H1 (cell line): ENCODE results near the gene SLC1A7. TPM values are rescaled to one million over a fixed set of nuclear protein-coding genes. Genes with fewer than 3 reads are reported as not detected.

Experiments used
- CTCF ChIA-PET: fragments of 300-600 bp; sonication (Branson Sonifier 250); formaldehyde crosslinking; loops from one replicate; lab custom pipeline; 2021; ENCODE audit not compliant: partially characterized antibody; lab: Charles Lee
- POLR2A ChIA-PET: fragments of 300-600 bp; sonication (Branson Sonifier 250); formaldehyde crosslinking; loops from one replicate; lab custom pipeline; 2021; ENCODE audit warnings: inconsistent platforms; ENCODE audit not compliant: partially characterized antibody; lab: Charles Lee
- DNase-seq, 2 experiments: peaks; one replicate each; pipeline versions ENCODE4 v3.0.0 to v3.0.0-alpha.2; 2010 to 2022; ENCODE audit warnings: low spot score in 2 of 2, low read depth in 1 of 2, mixed read lengths in 1 of 2
- FAIRE-seq: peaks from 2 replicates; lab custom pipeline; 2011; peaks lifted over from hg19 to GRCh38; lab: Jason Lieb, UNC
- H2AFZ ChIP-seq: 2 replicates; pipeline ENCODE4 v1.8.1; 2012; ENCODE audit warnings: low read length, inconsistent platforms
- H2AK5ac ChIP-seq: 2 replicates; pipeline ENCODE4 v1.6.1; 2013; ENCODE audit warnings: low read depth, low read length
- H2BK120ac ChIP-seq: replicated peaks from 2 replicates; pipeline ENCODE3; 2013; ENCODE audit warnings: low read depth, low read length, inconsistent platforms
- H2BK12ac ChIP-seq: 2 replicates; pipeline ENCODE4 v1.6.1; 2013; ENCODE audit warnings: low read depth, low read length
- H2BK15ac ChIP-seq: 2 replicates; pipeline ENCODE4 v1.6.1; 2013; ENCODE audit warnings: low read length
- H2BK20ac ChIP-seq: 2 replicates; pipeline ENCODE4 v1.6.1; 2013; ENCODE audit warnings: low read length
- H2BK5ac ChIP-seq: 2 replicates; pipeline ENCODE4 v1.6.1; 2013; ENCODE audit warnings: low read depth, low read length
- H3K14ac ChIP-seq: 2 replicates; pipeline ENCODE4 v1.6.1; 2013; ENCODE audit warnings: inconsistent platforms; ENCODE audit not compliant: insufficient read length
- H3K18ac ChIP-seq: 2 replicates; pipeline ENCODE4 v1.6.1; 2013; ENCODE audit warnings: low read length; ENCODE audit errors: extremely low read depth
- H3K23ac ChIP-seq: 2 replicates; pipeline ENCODE4 v1.6.1; 2013; ENCODE audit warnings: inconsistent platforms; ENCODE audit not compliant: insufficient read length
- H3K23me2 ChIP-seq: 2 replicates; pipeline ENCODE4 v1.6.1; 2013; ENCODE audit warnings: low read depth, low read length
- H3K27ac ChIP-seq: 2 replicates; pipeline ENCODE4 v1.6.1; 2011; ENCODE audit warnings: low read depth, low read length, inconsistent platforms
- H3K27me3 ChIP-seq, 4 experiments: replicated peaks in 1 of 4; 1 replicate in 1 of 4; 2 replicates in 3 of 4; pipeline versions ENCODE4 v1.6.1 to v1.8.1; 2011 to 2013; ENCODE audit warnings: low read length in 3 of 4, mild to moderate bottlenecking in 3 of 4, inconsistent platforms in 2 of 4, mixed read lengths in 2 of 4, moderate library complexity in 1 of 4; ENCODE audit not compliant: control insufficient read depth in 3 of 4, insufficient read depth in 3 of 4; ENCODE audit errors: extremely low read depth in 1 of 4
- H3K36me3 ChIP-seq, 4 experiments: 2 replicates each; pipeline versions ENCODE4 v1.6.1 to v1.8.1; 2011 to 2013; ENCODE audit warnings: mild to moderate bottlenecking in 4 of 4, low read length in 3 of 4, moderate library complexity in 2 of 4, control low read depth in 1 of 4, inconsistent platforms in 1 of 4; ENCODE audit not compliant: insufficient read depth in 4 of 4, control insufficient read depth in 2 of 4
- H3K4ac ChIP-seq: replicated peaks from 2 replicates; pipeline ENCODE3; 2013; ENCODE audit warnings: low read length, low read depth, mixed read lengths, inconsistent platforms; ENCODE audit not compliant: insufficient read length
- H3K4me1 ChIP-seq, 4 experiments: replicated peaks in 1 of 4; 1 replicate in 1 of 4; 2 replicates in 3 of 4; pipeline versions ENCODE4 v1.6.1 to v1.8.1; 2011 to 2013; ENCODE audit warnings: low read length in 3 of 4, inconsistent platforms in 2 of 4, mixed read lengths in 1 of 4; ENCODE audit not compliant: insufficient read depth in 4 of 4, control insufficient read depth in 3 of 4
- H3K4me2 ChIP-seq, 2 experiments: 2 replicates each; pipeline versions ENCODE4 v1.6.1 to v1.8.1; 2011 to 2013; ENCODE audit warnings: low read depth in 2 of 2, low read length in 2 of 2, control low read depth in 1 of 2, inconsistent platforms in 1 of 2, mild to moderate bottlenecking in 1 of 2; ENCODE audit not compliant: insufficient read depth in 1 of 2
- H3K4me3 ChIP-seq, 4 experiments: fragments of 200-600, 300-600 bp in 1 of 4; sonication (generic), shearing (Covaris generic), sonication (Bioruptor Twin) in 1 of 4; 2 replicates each; pipeline versions ENCODE4 v1.5.1 to v1.8.1; 2011 to 2016; ENCODE audit warnings: low read length in 4 of 4, low read depth in 3 of 4, control low read depth in 2 of 4, inconsistent platforms in 2 of 4, mild to moderate bottlenecking in 2 of 4, mixed read lengths in 1 of 4, moderate library complexity in 1 of 4; ENCODE audit not compliant: insufficient read depth in 2 of 4; ENCODE audit errors: extremely low read depth in 1 of 4
- H3K56ac ChIP-seq: replicated peaks from 2 replicates; pipeline ENCODE3; 2013; ENCODE audit warnings: low read depth, mild to moderate bottlenecking, mixed read lengths, low read length, inconsistent platforms; ENCODE audit not compliant: insufficient read length
- H3K79me1 ChIP-seq: 2 replicates; pipeline ENCODE4 v1.6.1; 2013; ENCODE audit warnings: low read depth, low read length, control low read depth
- H3K79me2 ChIP-seq, 2 experiments: 2 replicates each; pipeline versions ENCODE4 v1.6.1 to v1.8.1; 2012 to 2013; ENCODE audit warnings: low read length in 2 of 2, mild to moderate bottlenecking in 2 of 2, inconsistent platforms in 1 of 2; ENCODE audit not compliant: insufficient read depth in 2 of 2, control insufficient read depth in 1 of 2
- H3K9ac ChIP-seq, 4 experiments: replicated peaks in 1 of 4; 1 replicate in 1 of 4; 2 replicates in 3 of 4; pipeline versions ENCODE4 v1.6.1 to v1.8.1; 2011 to 2013; ENCODE audit warnings: low read depth in 3 of 4, low read length in 3 of 4, control low read depth in 2 of 4, mild to moderate bottlenecking in 2 of 4, moderate library complexity in 2 of 4, inconsistent platforms in 1 of 4; ENCODE audit errors: extremely low read depth in 1 of 4
- H3K9me3 ChIP-seq, 2 experiments: 2 replicates each; pipeline versions ENCODE4 v1.6.1 to v1.8.1; 2012 to 2013; ENCODE audit warnings: mild to moderate bottlenecking in 2 of 2, moderate library complexity in 2 of 2, control low read depth in 1 of 2, inconsistent platforms in 1 of 2, low read depth in 1 of 2, low read length in 1 of 2, mixed read lengths in 1 of 2; ENCODE audit not compliant: insufficient read depth in 2 of 2
- H4K20me1 ChIP-seq, 2 experiments: replicated peaks in 1 of 2; 2 replicates each; pipeline versions ENCODE3 to v1.8.1; 2011 to 2013; ENCODE audit warnings: inconsistent platforms in 2 of 2, low read length in 2 of 2, mild to moderate bottlenecking in 1 of 2; ENCODE audit not compliant: insufficient read depth in 2 of 2, control insufficient read depth in 1 of 2
- H4K5ac ChIP-seq: 2 replicates; pipeline ENCODE4 v1.6.1; 2013; ENCODE audit warnings: low read length, low read depth, mixed read lengths, inconsistent platforms; ENCODE audit not compliant: insufficient read length
- H4K8ac ChIP-seq: 2 replicates; pipeline ENCODE4 v1.8.0; 2013; ENCODE audit warnings: mild to moderate bottlenecking, moderate library complexity, low read length, inconsistent platforms; ENCODE audit not compliant: insufficient read depth; ENCODE audit errors: extremely low read depth
- H4K91ac ChIP-seq: replicated peaks from 2 replicates; pipeline ENCODE3; 2013; ENCODE audit warnings: low read length, mixed read lengths, inconsistent platforms; ENCODE audit not compliant: insufficient read length
- BACH1 ChIP-seq: IDR thresholded peaks from 2 replicates; pipeline ENCODE4 v1.6.1; 2012; ENCODE audit warnings: low read length, improper control_type of control experiment
- CBX8 ChIP-seq: fragments of 300-800, 300-1000 bp; sonication (generic); IDR thresholded peaks from 2 replicates; pipeline ENCODE4 v1.7.1; 2016; ENCODE audit warnings: low read depth, low read length, borderline replicate concordance
- GTF2F1 ChIP-seq: IDR thresholded peaks from 2 replicates; pipeline ENCODE4 v1.6.1; 2012; ENCODE audit warnings: low read depth, low read length, improper control_type of control experiment, borderline replicate concordance
- JUND ChIP-seq: IDR thresholded peaks from 2 replicates; pipeline ENCODE4 v1.6.1; 2011; ENCODE audit warnings: mild to moderate bottlenecking, improper control_type of control experiment, low read length
- KDM1A ChIP-seq: fragments of 200-600, 300-600 bp; sonication (generic); IDR thresholded peaks from 2 replicates; pipeline ENCODE4 v1.7.1; 2016; ENCODE audit warnings: mild to moderate bottlenecking, low read length, borderline replicate concordance
- KDM5A ChIP-seq: fragments of 200-600 bp; IDR thresholded peaks from 2 replicates; pipeline ENCODE4 v1.7.1; 2012; ENCODE audit warnings: mild to moderate bottlenecking, low read length, inconsistent platforms, mixed read lengths
- SAP30 ChIP-seq: fragments of 300-600 bp; sonication (generic); IDR thresholded peaks from 2 replicates; pipeline ENCODE4 v1.7.1; 2012; ENCODE audit warnings: low read length, moderate library complexity, mild to moderate bottlenecking, inconsistent platforms; ENCODE audit not compliant: insufficient read depth, insufficient replicate concordance
- SIRT6 ChIP-seq: IDR thresholded peaks from one replicate; pipeline ENCODE4 v1.7.1; 2012; ENCODE audit warnings: low read length, inconsistent platforms
- SIX5 ChIP-seq: IDR thresholded peaks from 2 replicates; pipeline ENCODE4 v1.6.1; 2011; ENCODE audit warnings: mild to moderate bottlenecking, low read depth, low read length
- SP2 ChIP-seq: IDR thresholded peaks from 2 replicates; pipeline ENCODE4 v1.6.1; 2012; ENCODE audit warnings: mild to moderate bottlenecking, low read length, inconsistent platforms
- SP4 ChIP-seq: IDR thresholded peaks from 2 replicates; pipeline ENCODE4 v1.6.1; 2012; ENCODE audit warnings: low read length, inconsistent platforms
- SUZ12 ChIP-seq: fragments of 200-600 bp; sonication (generic); IDR thresholded peaks from 2 replicates; pipeline ENCODE4 v1.6.1; 2012; ENCODE audit warnings: mild to moderate bottlenecking, inconsistent platforms, low read length, moderate library complexity, mixed read lengths
- TAF7 ChIP-seq: optimal IDR thresholded peaks from 2 replicates; pipeline ENCODE3; 2011; ENCODE audit warnings: low read depth, mild to moderate bottlenecking, inconsistent platforms, low read length, moderate library complexity, borderline replicate concordance
- YY1 ChIP-seq: IDR thresholded peaks from 2 replicates; pipeline ENCODE4 v1.6.1; 2011; ENCODE audit warnings: low read depth, mild to moderate bottlenecking, low read length
- WGBS, 2 experiments: shearing (Covaris generic) in 1 of 2; methylation state at CpG; one replicate each; pipeline versions ENCODE4 v1.1.6 to v1.1.7; 2013 to 2015; ENCODE audit warnings: low lambda C conversion rate in 2 of 2, mixed read lengths in 2 of 2, inconsistent platforms in 1 of 2, low coverage in 1 of 2, missing lambda C conversion rate in 1 of 2; ENCODE audit not compliant: insufficient replicate concordance in 2 of 2, insufficient coverage in 1 of 2, insufficient read length in 1 of 2; ENCODE audit errors: extremely low coverage in 1 of 2, missing lambda C conversion rate in 1 of 2; 5-methylcytosine and 5-hydroxymethylcytosine counted together
- polyA plus RNA-seq, 7 experiments: library from polyadenylated mRNA; depleted of rRNA in 3 of 7; stranded (reverse) in 5 of 7; unstranded in 2 of 7; fragments of >200 nt in 5 of 7; fragments of 200-250 nt in 2 of 7; gene quantifications; 1 replicate in 5 of 7; 2 replicates in 1 of 7; 4 replicates in 1 of 7; pipeline versions ENCODE4 v1.2.1 to v1.2.3, GENCODE V29; 2011 to 2013; ENCODE audit warnings: missing spikeins in 2 of 7, mixed read lengths in 2 of 7
- total RNA-seq: library from RNA; stranded (reverse); fragmentation: NEBNext Ultra II Directional; extraction: Animal tissue kit (Norgen Biotek cat#: 25700); gene quantifications from 2 replicates; pipeline ENCODE4 v1.2.1, GENCODE V29; 2021

SLC1A7 gene
- total and polyA plus RNA-seq, 2 of the 8 experiments (the other 6 are each of a cell fraction or from before 2014, with no cell fraction given): not detected

GRCh38 chr1:53156783-53157182 is 14.3 kb upstream of the SLC1A7 start:
- H3K9ac ChIP-seq: no peak overlapping the region
- no peaks in the 10 kb centered on the region for H3K36me3 ChIP-seq
- H4K91ac ChIP-seq: no peak overlapping the region
- no peak overlapping the region for H2AFZ ChIP-seq
- no peak overlapping the region for H2BK12ac ChIP-seq
- H3K27ac ChIP-seq: no peak overlapping the region
- no peaks in the 10 kb centered on the region for H3K79me2 ChIP-seq
- H2BK120ac ChIP-seq: no peak overlapping the region
- no peak for FAIRE-seq
- 86% methylated on average over 3 of the region's 3 CpGs; no CpG with 5 or more reads in 1 of the 2 experiments for WGBS, 2 experiments
- H3K79me1 ChIP-seq: no peaks in the 10 kb centered on the region
- no peak for DNase-seq
- H3K4me1 ChIP-seq: no peaks in the 10 kb centered on the region
- no peak overlapping the region for H3K4ac ChIP-seq
- H3K9me3 ChIP-seq: no peaks in the 10 kb centered on the region
- no peak overlapping the region for H3K4me2 ChIP-seq
- H2BK15ac ChIP-seq: no peak overlapping the region
- H2AK5ac ChIP-seq: no peak overlapping the region
- H2BK20ac ChIP-seq: no peak overlapping the region
- no peak overlapping the region for H4K8ac ChIP-seq
- H3K18ac ChIP-seq: no peak overlapping the region
- H3K23ac ChIP-seq: no peak overlapping the region
- no peak overlapping the region for H3K56ac ChIP-seq
- H4K20me1 ChIP-seq: no peaks in the 10 kb centered on the region
- H3K27me3 ChIP-seq: no peaks in the 10 kb centered on the region
- H4K5ac ChIP-seq: no peak overlapping the region
- CTCF ChIA-PET: interaction anchor here (1.0 to 3.2 kb wide), 3 partner anchors 11 to 16 kb away, joined by 3 to 8 read pairs (median 4); no protein-coding TSS in a partner anchor
- POLR2A ChIA-PET: no interaction called here
- H3K23me2 ChIP-seq: no peaks in the 10 kb centered on the region
- no peak overlapping the region for H2BK5ac ChIP-seq
- no peak overlapping the region for H3K4me3 ChIP-seq
- H3K14ac ChIP-seq: no peak overlapping the region
- TF ChIP-seq SAP30 (no peak), YY1 (no peak), SP4 (no peak), JUND (no peak), KDM5A (no peak), CBX8 (no peak), SUZ12 (no peak), TAF7 (no peak), SIRT6 (no peak), SP2 (no peak), SIX5 (no peak), KDM1A (no peak), BACH1 (no peak), GTF2F1 (no peak)
